Panc1 (cell line): ENCODE results near the gene OR8G5. TPM values are rescaled to one million over a fixed set of nuclear protein-coding genes. Genes with fewer than 3 reads are reported as not detected.

ENCODE experiments used
- ATAC-seq: fragments of 200-7000 bp; cut with Tn5 transposase; 2 replicates; pipeline ENCODE4 v1.9.1; 2020; ENCODE audit warnings: mild to moderate bottlenecking, moderate library complexity
- BruUV-seq: library from RNA; stranded (reverse); fragments of 400-500 nt; replicated peaks from 2 replicates; lab custom pipeline; 2021; lab: Mats Ljungman, UMichigan
- CTCF ChIA-PET: fragments of 300-600 bp; sonication (Branson Sonifier 250); formaldehyde crosslinking; loops from one replicate; lab custom pipeline; 2022; ENCODE audit warnings: antibody characterized with exemption; lab: Charles Lee
- POLR2A ChIA-PET: fragments of 300-600 bp; sonication (Branson Sonifier 250); formaldehyde crosslinking; loops from one replicate; lab custom pipeline; 2022; ENCODE audit warnings: antibody characterized with exemption; lab: Charles Lee
- DNase-seq: peaks from one replicate; pipeline ENCODE4 v3.0.0-alpha.2; 2010; ENCODE audit warnings: low read depth, low spot score
- H3K27ac ChIP-seq: 2 replicates; pipeline ENCODE4 v1.5.1; 2011; ENCODE audit warnings: mild to moderate bottlenecking, low read length, inconsistent platforms
- H3K27me3 ChIP-seq: fragments of 200-500 bp; sonication (Bioruptor generic); 2 replicates; pipeline ENCODE4 v1.6.0; 2014; ENCODE audit warnings: low read length, inconsistent platforms; ENCODE audit not compliant: control insufficient read depth, insufficient read depth
- H3K36me3 ChIP-seq: fragments of 200-500 bp; sonication (Bioruptor generic); 2 replicates; pipeline ENCODE4 v1.5.1; 2014; ENCODE audit warnings: inconsistent platforms, mild to moderate bottlenecking, low read length, moderate library complexity; ENCODE audit not compliant: control insufficient read depth, insufficient read depth
- H3K4me1 ChIP-seq: 2 replicates; pipeline ENCODE4 v1.5.1; 2011; ENCODE audit warnings: inconsistent platforms, mild to moderate bottlenecking, low read length, moderate library complexity; ENCODE audit not compliant: control insufficient read depth, insufficient read depth
- H3K4me3 ChIP-seq, 2 experiments: 2 replicates each; pipeline ENCODE4 v1.5.1; 2011 to 2012; ENCODE audit warnings: low read depth in 2 of 2, low read length in 2 of 2, mild to moderate bottlenecking in 2 of 2, inconsistent platforms in 1 of 2, moderate library complexity in 1 of 2
- H3K9me3 ChIP-seq: fragments of 200-500 bp; sonication (Bioruptor generic); 2 replicates; pipeline ENCODE4 v1.5.1; 2014; ENCODE audit warnings: low read depth, mild to moderate bottlenecking, inconsistent platforms, low read length, moderate library complexity; ENCODE audit not compliant: control insufficient read depth, insufficient read depth
- CTCF ChIP-seq: fragments of 450-650 bp; IDR thresholded peaks from 2 replicates; pipeline ENCODE4 v1.5.1; 2017; ENCODE audit warnings: mild to moderate bottlenecking
- POLR2AphosphoS5 ChIP-seq: IDR thresholded peaks from 2 replicates; pipeline ENCODE4 v1.6.1; 2012; ENCODE audit warnings: mild to moderate bottlenecking, low read depth, low read length, moderate library complexity
- REST ChIP-seq, 2 experiments: IDR thresholded peaks; 2 replicates each; pipeline ENCODE4 v1.6.1; 2011 to 2012; ENCODE audit warnings: low read depth in 2 of 2, control low read depth in 1 of 2, low read length in 1 of 2, mild to moderate bottlenecking in 1 of 2, moderate library complexity in 1 of 2; ENCODE audit not compliant: insufficient read depth in 1 of 2
- SIN3A ChIP-seq: IDR thresholded peaks from 2 replicates; pipeline ENCODE4 v1.6.1; 2012; ENCODE audit warnings: low read depth, mild to moderate bottlenecking, low read length, moderate library complexity, borderline replicate concordance; ENCODE audit not compliant: insufficient read depth
- TCF7L2 ChIP-seq: IDR thresholded peaks from 2 replicates; pipeline ENCODE4 v1.6.1; 2011; ENCODE audit warnings: mild to moderate bottlenecking, low read depth, low read length, inconsistent platforms
- in situ Hi-C: cut with HindIII; loops from 2 replicates; pipeline ENCODE4 v1.10.0; 2016; ENCODE audit warnings: low sequenced_read_pairs, low pct_unique_long_range_greater_than_20kb
- intact Hi-C: fragments of 100-400 bp; cut with micrococcal nuclease; formaldehyde crosslinking; loops from one replicate; pipeline ENCODE4 v1.10.0; 2022; ENCODE audit not compliant: unreplicated experiment
- total RNA-seq: library from RNA; stranded (reverse); gene quantifications from one replicate; pipeline ENCODE4 v1.2.1, GENCODE V29; 2021; ENCODE audit not compliant: unreplicated experiment

The OR8G5 gene
- total RNA-seq, 1 experiment from 2014 or later, result not detected

GRCh38 chr11:124307093-124307492 lies 50.9 kb downstream of the OR8G5 start:
- H3K4me3 ChIP-seq, result no peak overlapping the region
- no peaks in the 10 kb centered on the region for H3K27me3 ChIP-seq
- H3K36me3 ChIP-seq, result no peaks in the 10 kb centered on the region
- intact Hi-C loops (no loop called here), in situ Hi-C loops (no loop called here)
- no peak overlapping the region for H3K27ac ChIP-seq
- no TSS peak for BruUV-seq
- CTCF ChIA-PET, result no interaction called here
- no peaks in the 10 kb centered on the region for H3K9me3 ChIP-seq
- DNase-seq (no peak), ATAC-seq (no peak)
- no peaks in the 10 kb centered on the region for H3K4me1 ChIP-seq
- no peak for TF ChIP-seq TCF7L2
- no peak for TF ChIP-seq SIN3A
- POLR2A ChIA-PET, result no interaction called here

DNA sequence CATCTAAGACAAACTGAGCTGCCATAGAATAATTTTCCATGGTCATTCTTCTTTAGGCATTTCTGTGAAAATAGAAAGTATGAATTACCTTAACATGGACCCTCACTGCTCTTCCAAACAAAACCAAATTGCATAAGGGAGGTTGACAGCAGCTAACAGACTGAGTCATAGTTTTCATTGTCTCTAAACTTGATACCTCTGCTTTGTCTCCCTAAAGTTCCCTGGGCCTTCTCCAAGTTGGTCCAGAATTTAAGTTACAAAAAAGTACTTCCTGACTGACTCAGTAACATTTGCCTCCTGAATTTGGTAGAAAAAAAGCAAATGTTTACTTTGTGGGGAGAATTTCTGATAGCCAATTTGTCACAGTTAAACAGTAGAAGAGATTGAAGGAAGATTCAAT lies 54.5 kb downstream of the OR8G5 start:
- no peaks in the 10 kb centered on the region for H3K9me3 ChIP-seq
- POLR2A ChIA-PET, result no interaction called here
- H3K36me3 ChIP-seq, result no peaks in the 10 kb centered on the region
- H3K27ac ChIP-seq, result no peak overlapping the region
- CTCF ChIA-PET, result no interaction called here
- H3K4me1 ChIP-seq, result no peaks in the 10 kb centered on the region
- no peaks in the 10 kb centered on the region for H3K27me3 ChIP-seq
- TF ChIP-seq CTCF (no peak), POLR2AphosphoS5 (no peak), REST (IDR thresholded peaks at IDR 0.05; ENCODE audit: insufficient read depth in 1 of 2, low read depth in 2 of 2, low read length in 1 of 2) (no peak), SIN3A (no peak), TCF7L2 (no peak)
- no TSS peak for BruUV-seq
- ATAC-seq (no peak), DNase-seq (no peak)
- H3K4me3 ChIP-seq, result no peak overlapping the region
- in situ Hi-C loops, result no loop called here
- intact Hi-C loops, result no loop called here

DNA sequence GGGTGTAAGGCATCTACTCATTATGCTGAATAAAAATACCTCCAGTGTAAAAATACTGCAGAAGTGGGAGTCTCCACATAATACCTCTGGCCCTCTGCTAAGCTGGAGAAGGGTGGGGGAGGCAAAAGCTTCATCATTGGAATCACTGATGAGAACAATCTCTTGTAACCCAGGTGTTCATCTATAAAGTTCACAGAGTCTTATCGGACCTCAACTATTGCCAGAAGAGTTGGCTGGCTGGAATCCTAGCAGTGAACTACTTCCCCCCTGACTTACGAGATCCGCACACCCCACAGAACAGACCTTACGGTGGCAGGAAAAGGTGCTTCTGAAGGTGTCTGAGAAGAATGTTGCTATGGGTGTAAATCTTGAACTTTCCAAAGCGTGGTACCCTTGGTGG lies 55.1 kb downstream of the OR8G5 start:
- intact Hi-C loops, result no loop called here
- POLR2A ChIA-PET, result no interaction called here
- TF ChIP-seq CTCF (no peak), SIN3A (no peak), TCF7L2 (no peak), POLR2AphosphoS5 (no peak), REST (IDR thresholded peaks at IDR 0.05; ENCODE audit: insufficient read depth in 1 of 2, low read depth in 2 of 2, low read length in 1 of 2) (no peak)
- H3K27ac ChIP-seq, result no peak overlapping the region
- DNase-seq (no peak), ATAC-seq (no peak)
- BruUV-seq, result no TSS peak
- no peak overlapping the region for H3K4me3 ChIP-seq
- H3K4me1 ChIP-seq, result no peaks in the 10 kb centered on the region
- no peaks in the 10 kb centered on the region for H3K27me3 ChIP-seq
- no peaks in the 10 kb centered on the region for H3K36me3 ChIP-seq
- no peaks in the 10 kb centered on the region for H3K9me3 ChIP-seq
- in situ Hi-C loops, result no loop called here
- CTCF ChIA-PET, result no interaction called here
